Activated naive CD8-positive, alpha-beta T cell treated with anti-CD3 and anti-CD28 coated beads, Interleukin-2, amount 50 U/mL, for 24 hours (primary cell): ENCODE measurements around the gene SLC25A22.
A peak's percentile ranks its signal among the peaks of the same experiment; 100 is the strongest.

Experiments used
- ATAC-seq: fragments of 150-1000 bp; cut with Tn5 transposase; one replicate; pipeline ENCODE4 v1.10.0; 2021
- DNase-seq: peaks from one replicate; pipeline ENCODE4 v3.0.0; 2021
- H3K27ac Mint-ChIP-seq: one replicate; pipeline ENCODE4 v1.8.0; 2021; ENCODE audit warnings: mild to moderate bottlenecking, mixed read lengths
- H3K27me3 Mint-ChIP-seq: one replicate; pipeline ENCODE4 v1.8.0; 2021; ENCODE audit warnings: mixed read lengths
- H3K36me3 Mint-ChIP-seq: one replicate; pipeline ENCODE4 v1.8.0; 2021; ENCODE audit warnings: low read depth, mixed read lengths
- H3K4me1 Mint-ChIP-seq: one replicate; pipeline ENCODE4 v1.8.0; 2021; ENCODE audit warnings: mixed read lengths
- H3K4me3 Mint-ChIP-seq: one replicate; pipeline ENCODE4 v1.8.0; 2021; ENCODE audit warnings: mild to moderate bottlenecking, moderate library complexity, mixed read lengths
- H3K9me3 Mint-ChIP-seq: one replicate; pipeline ENCODE4 v1.8.0; 2021; ENCODE audit warnings: mixed read lengths

Gene SLC25A22

GRCh38 chr11:773425-773824, 24.7 kb downstream of the SLC25A22 start:
- DNase-seq (no peak), ATAC-seq (no peak)
- Mint-ChIP-seq H3K27me3 (no peaks in the 10 kb centered on the region), H3K4me3 (no peak overlapping the region), H3K27ac (no peak overlapping the region), H3K9me3 (no peaks in the 10 kb centered on the region), H3K36me3 (peaks cover 8% of the 10 kb centered on the region), H3K4me1 (peaks cover 16% of the 10 kb centered on the region)

GRCh38 chr11:772429-773390, 25.4 kb downstream of the SLC25A22 start:
- no peak for ATAC-seq
- Mint-ChIP-seq H3K27me3 (no peaks in the 10 kb centered on the region), H3K36me3 (peaks cover 12% of the 10 kb centered on the region), H3K4me3 (no peak overlapping the region), H3K9me3 (no peaks in the 10 kb centered on the region), H3K4me1 (peaks cover 12% of the 10 kb centered on the region), H3K27ac (no peak overlapping the region)
- DNase-seq: no peak

- peaks cover 12% of the 10 kb centered on the region for H3K4me1 Mint-ChIP-seq
- no peaks in the 10 kb centered on the region for H3K9me3 Mint-ChIP-seq
- no peak overlapping the region for H3K4me3 Mint-ChIP-seq
- H3K27ac Mint-ChIP-seq: no peak overlapping the region
- no peaks in the 10 kb centered on the region for H3K27me3 Mint-ChIP-seq
- ATAC-seq (no peak), DNase-seq (no peak)
- peaks cover 12% of the 10 kb centered on the region for H3K36me3 Mint-ChIP-seq
Observed at GRCh38 chr11:771617-772204, 26.4 kb downstream of the SLC25A22 start.

GRCh38 chr11:770642-771616, 27.2 kb downstream of the SLC25A22 start:
- no peak for ATAC-seq
- no peak overlapping the region for H3K27ac Mint-ChIP-seq

GRCh38 chr11:769887-770641, 28.0 kb downstream of the SLC25A22 start:
- Mint-ChIP-seq H3K27ac (no peak overlapping the region), H3K27me3 (no peaks in the 10 kb centered on the region), H3K36me3 (peaks cover 10% of the 10 kb centered on the region), H3K4me3 (no peak overlapping the region), H3K4me1 (no peaks in the 10 kb centered on the region), H3K9me3 (no peaks in the 10 kb centered on the region)
- DNase-seq (no peak), ATAC-seq (no peak)

More at GRCh38 chr11:770642-771616, 27.2 kb downstream of the SLC25A22 start:
- Mint-ChIP-seq H3K9me3 (no peaks in the 10 kb centered on the region), H3K27me3 (no peaks in the 10 kb centered on the region), H3K36me3 (peaks cover 14% of the 10 kb centered on the region), H3K4me3 (no peak overlapping the region), H3K4me1 (peaks cover 7% of the 10 kb centered on the region)
- no peak for DNase-seq

GRCh38 chr11:767238-767637, 30.8 kb downstream of the SLC25A22 start:
- Mint-ChIP-seq H3K9me3 (no peaks in the 10 kb centered on the region), H3K27me3 (no peaks in the 10 kb centered on the region), H3K36me3 (peaks cover 19% of the 10 kb centered on the region), H3K4me1 (no peaks in the 10 kb centered on the region), H3K4me3 (no peak overlapping the region), H3K27ac (no peak overlapping the region)
- ATAC-seq (no peak), DNase-seq (no peak)

- Mint-ChIP-seq H3K36me3 (peaks cover 20% of the 10 kb centered on the region), H3K27me3 (no peaks in the 10 kb centered on the region), H3K27ac (no peak overlapping the region), H3K4me3 (no peak overlapping the region), H3K9me3 (no peaks in the 10 kb centered on the region), H3K4me1 (no peaks in the 10 kb centered on the region)
- no peak for ATAC-seq
- no peak for DNase-seq
Observed at GRCh38 chr11:766936-767210, 31.2 kb downstream of the SLC25A22 start.

- Mint-ChIP-seq H3K27me3 (no peaks in the 10 kb centered on the region), H3K4me3 (no peak overlapping the region), H3K27ac (peak overlapping the region; percentile 9), H3K9me3 (no peaks in the 10 kb centered on the region), H3K36me3 (peaks cover 25% of the 10 kb centered on the region), H3K4me1 (no peaks in the 10 kb centered on the region)
- DNase-seq: no peak
- ATAC-seq: no peak
Observed at GRCh38 chr11:766106-766935, 31.8 kb downstream of the SLC25A22 start.

GRCh38 chr11:765802-766091, 32.3 kb downstream of the SLC25A22 start:
- H3K36me3 Mint-ChIP-seq: peaks cover 26% of the 10 kb centered on the region
- H3K27me3 Mint-ChIP-seq: no peaks in the 10 kb centered on the region
- H3K4me1 Mint-ChIP-seq: no peaks in the 10 kb centered on the region
- no peak for DNase-seq
- no peak for ATAC-seq
- no peaks in the 10 kb centered on the region for H3K9me3 Mint-ChIP-seq
- H3K27ac Mint-ChIP-seq: no peak overlapping the region
- no peak overlapping the region for H3K4me3 Mint-ChIP-seq

- ATAC-seq: peak; percentile 38
- Mint-ChIP-seq H3K27ac (no peak overlapping the region), H3K36me3 (peaks cover 28% of the 10 kb centered on the region), H3K4me1 (peaks cover 1% of the 10 kb centered on the region), H3K27me3 (no peaks in the 10 kb centered on the region), H3K9me3 (no peaks in the 10 kb centered on the region), H3K4me3 (no peak overlapping the region)
- DNase-seq: peak; percentile 66
Observed at GRCh38 chr11:765025-765801, 32.9 kb downstream of the SLC25A22 start.

- DNase-seq (no peak), ATAC-seq (no peak)
- no peak overlapping the region for H3K4me3 Mint-ChIP-seq
- H3K9me3 Mint-ChIP-seq: no peaks in the 10 kb centered on the region
- H3K36me3 Mint-ChIP-seq: peaks cover 30% of the 10 kb centered on the region
- no peaks in the 10 kb centered on the region for H3K27me3 Mint-ChIP-seq
- no peak overlapping the region for H3K27ac Mint-ChIP-seq
- H3K4me1 Mint-ChIP-seq: peaks cover 4% of the 10 kb centered on the region
Observed at GRCh38 chr11:764322-765024, 33.6 kb downstream of the SLC25A22 start.

- ATAC-seq (no peak), DNase-seq (no peak)
- Mint-ChIP-seq H3K27ac (no peak overlapping the region), H3K27me3 (no peaks in the 10 kb centered on the region), H3K9me3 (no peaks in the 10 kb centered on the region), H3K4me3 (no peak overlapping the region), H3K4me1 (peaks cover 4% of the 10 kb centered on the region), H3K36me3 (peaks cover 32% of the 10 kb centered on the region)
Observed at GRCh38 chr11:763549-764321, 34.3 kb downstream of the SLC25A22 start.
